ENCODE results near the gene RNF224. TPM values are rescaled to one million over a fixed set of nuclear protein-coding genes. Genes with fewer than 3 reads are reported as not detected.

The RNF224 gene
- total RNA-seq, 1 experiment from 2014 or later, result 0.30 TPM

- TF ChIP-seq EZH2phosphoT487 (IDR thresholded peaks at IDR 0.05; ENCODE audit: borderline replicate concordance) (no peak), EGR1 (IDR thresholded peaks at IDR 0.05; ENCODE audit: low read depth) (no peak), SIN3A (IDR thresholded peaks at IDR 0.05; ENCODE audit: low read depth) (no peak), CEBPB (IDR thresholded peaks at IDR 0.05; ENCODE audit: low read depth) (no peak), FOSL1 (IDR thresholded peaks at IDR 0.05; ENCODE audit: low read depth) (no peak), REST (IDR thresholded peaks at IDR 0.05; ENCODE audit: low read depth) (no peak), POLR2AphosphoS5 (IDR thresholded peaks at IDR 0.05; ENCODE audit: low read depth, low read length) (no peak), TCF7L2 (IDR thresholded peaks at IDR 0.05; ENCODE audit: borderline replicate concordance, extremely low read depth, insufficient read depth, insufficient read length) (no peak)
Observed at GRCh38 chr9:137266585-137267453, 39.5 kb downstream of the RNF224 start (continued).

GRCh38 chr9:137267933-137268355 lies 40.6 kb downstream of the RNF224 start:
- ChIA-PET CTCF (no interaction called here), POLR2A (no interaction called here), RAD21 (ENCODE audit: low non-redundant PET in 1 of 2, low total read pairs in 2 of 2, uncharacterized antibody in 2 of 2, unreplicated experiment in 2 of 2) (no interaction called here)
- Histone ChIP-seq H4K20me1 (ENCODE audit: insufficient read depth) (no peaks in the 10 kb centered on the region), H3K4me3 (replicated peaks in 1 of 2; ENCODE audit: low read depth in 1 of 2, low read length in 2 of 2) (no peak overlapping the region), H3K27me3 (ENCODE audit: insufficient read depth, low read length) (no peaks in the 10 kb centered on the region), H3K4me2 (ENCODE audit: low read length) (no peak overlapping the region), H3K4me1 (ENCODE audit: control insufficient read depth in 1 of 2, insufficient read depth in 2 of 2, low read length in 2 of 2) (no peaks in the 10 kb centered on the region; a peak in 1 of 4 replicates), H3K9me3 (ENCODE audit: control insufficient read depth in 1 of 2, insufficient read depth in 1 of 2, low read depth in 1 of 2, low read length in 2 of 2) (no peaks in the 10 kb centered on the region), H3K27ac (ENCODE audit: low read depth, low read length) (no peak overlapping the region), H3K79me2 (ENCODE audit: insufficient read depth, low read length) (peaks cover 6% of the 10 kb centered on the region; the same call in 1 of the 2 replicates), H3K36me3 (ENCODE audit: control insufficient read depth in 1 of 2, insufficient read depth in 2 of 2, low read length in 2 of 2) (peaks cover 12 to 31% of the 10 kb centered on the region in 2 experiments; a peak in 3 of 4 replicates), H3K9ac (ENCODE audit: low read length) (no peak overlapping the region), H3K9me2 (ENCODE audit: insufficient read depth) (no peaks in the 10 kb centered on the region), H2AFZ (ENCODE audit: low read depth, low read length, poor library complexity, severe bottlenecking) (no peak overlapping the region)
- intact Hi-C loops (cut with micrococcal nuclease), result no loop called here
- DNase-seq (ENCODE audit: low read depth, low spot score), result no peak
- no peak for ATAC-seq
- BruUV-seq (replicated peaks), result no TSS peak
- no peak for TF ChIP-seq SRF (IDR thresholded peaks at IDR 0.05; ENCODE audit: low read depth)
- TF ChIP-seq CTCF (IDR thresholded peaks at IDR 0.05 in 2 of 3, conservative IDR thresholded peaks at IDR 0.05 in 1 of 3; ENCODE audit: borderline replicate concordance in 1 of 3, insufficient read depth in 1 of 3, low read depth in 2 of 3, low read length in 2 of 3), result no peak
- no peak for TF ChIP-seq CBX3 (IDR thresholded peaks at IDR 0.05; ENCODE audit: low read depth)
- TF ChIP-seq EGR1 (IDR thresholded peaks at IDR 0.05; ENCODE audit: low read depth), result no peak
- TF ChIP-seq CEBPB (IDR thresholded peaks at IDR 0.05; ENCODE audit: low read depth), result no peak
- TF ChIP-seq ZNF274 (IDR thresholded peaks at IDR 0.05; ENCODE audit: low read depth, low read length), result no peak
- TF ChIP-seq ZBTB33 (IDR thresholded peaks at IDR 0.05; ENCODE audit: extremely low read depth, insufficient replicate concordance, low read length), result no peak

All from HCT116 (cell line).